HepG2 (cell line): ENCODE data around the gene TFB1M. TPM values are rescaled to one million over a fixed set of nuclear protein-coding genes. Genes with fewer than 3 reads are reported as not detected.

Source experiments
- DNMT3B ChIP-seq: conservative IDR thresholded peaks from 2 replicates; pipeline ENCODE4 v1.6.1; 2016; ENCODE audit warnings: missing biosample characterization, control low read depth
- DR1 ChIP-seq: sonication (generic); formaldehyde crosslinking; IDR thresholded peaks from 2 replicates; pipeline ENCODE4 v1.8.0; 2021; ENCODE audit warnings: mild to moderate bottlenecking, missing genetic modification reagents, inconsistent platforms
- EEA1 ChIP-seq: sonication (generic); formaldehyde crosslinking; IDR thresholded peaks from 2 replicates; pipeline ENCODE4 v1.5.1; 2020; ENCODE audit warnings: mild to moderate bottlenecking, missing genetic modification reagents, borderline replicate concordance
- FOSL2 ChIP-seq: sonication (generic); formaldehyde crosslinking; IDR thresholded peaks from 2 replicates; pipeline ENCODE4 v1.4.0; 2020; ENCODE audit warnings: missing genetic modification reagents
- GABPB1 ChIP-seq: IDR thresholded peaks from 2 replicates; pipeline ENCODE4 v1.6.1; 2016; ENCODE audit warnings: mild to moderate bottlenecking, missing genetic modification reagents, moderate library complexity, missing compliant biosample characterization
- GLI4 ChIP-seq: sonication (generic); formaldehyde crosslinking; IDR thresholded peaks from 2 replicates; pipeline ENCODE4 v1.5.1; 2020; ENCODE audit warnings: missing genetic modification reagents, mild to moderate bottlenecking, moderate library complexity, borderline replicate concordance
- HOXA7 ChIP-seq: sonication (generic); formaldehyde crosslinking; IDR thresholded peaks from 2 replicates; pipeline ENCODE4 v1.8.1; 2022; ENCODE audit warnings: mild to moderate bottlenecking, missing genetic modification reagents, moderate library complexity
- KDM3A ChIP-seq: IDR thresholded peaks from 2 replicates; pipeline ENCODE4 v1.6.1; 2018; ENCODE audit warnings: low read depth, missing compliant biosample characterization
- LCORL ChIP-seq, 2 experiments: fragments of 450-650 bp in 1 of 2; sonication (generic) in 1 of 2; formaldehyde crosslinking in 1 of 2; IDR thresholded peaks; 2 replicates each; pipeline versions ENCODE4 v1.5.0 to v1.6.1; 2017 to 2020; ENCODE audit warnings: antibody characterized with exemption in 1 of 2, missing genetic modification reagents in 1 of 2
- MAFK ChIP-seq, 2 experiments: IDR thresholded peaks in 1 of 2; conservative IDR thresholded peaks in 1 of 2; 2 replicates each; pipeline ENCODE4 v1.6.1; 2011; ENCODE audit warnings: improper control_type of control experiment in 2 of 2, low read length in 2 of 2
- NCOA1 ChIP-seq: sonication (generic); formaldehyde crosslinking; IDR thresholded peaks from 2 replicates; pipeline ENCODE4 v1.9.0; 2021; ENCODE audit warnings: missing genetic modification reagents
- NFATC3 ChIP-seq: sonication (generic); formaldehyde crosslinking; IDR thresholded peaks from 2 replicates; pipeline ENCODE4 v1.5.1; 2020; ENCODE audit warnings: mild to moderate bottlenecking, missing genetic modification reagents
- NFYB ChIP-seq: sonication (generic); formaldehyde crosslinking; IDR thresholded peaks from 2 replicates; pipeline ENCODE4 v1.4.0; 2020; ENCODE audit warnings: missing genetic modification reagents
- NR1H2 ChIP-seq: sonication (generic); formaldehyde crosslinking; IDR thresholded peaks from 2 replicates; pipeline ENCODE4 v1.8.1; 2022; ENCODE audit warnings: low read depth, missing genetic modification reagents, borderline replicate concordance
- POLR2A ChIP-seq, 2 experiments: IDR thresholded peaks; 2 replicates each; pipeline ENCODE4 v1.6.1; 2011; ENCODE audit warnings: low read depth in 2 of 2, low read length in 2 of 2, mild to moderate bottlenecking in 1 of 2, moderate library complexity in 1 of 2; ENCODE audit not compliant: insufficient read depth in 1 of 2
- POLR2G ChIP-seq: fragments of 200-400 bp; formaldehyde crosslinking; IDR thresholded peaks from 2 replicates; pipeline ENCODE4 v1.6.1; 2018; ENCODE audit warnings: mild to moderate bottlenecking, low read depth, low read length, moderate library complexity
- RNF2 ChIP-seq: fragments of 450-650 bp; conservative IDR thresholded peaks from 2 replicates; pipeline ENCODE4 v1.6.1; 2016; ENCODE audit warnings: low read depth
- SAFB2 ChIP-seq: sonication (generic); formaldehyde crosslinking; IDR thresholded peaks from 2 replicates; pipeline ENCODE4 v1.5.1; 2020; ENCODE audit warnings: missing genetic modification reagents, low read depth, mild to moderate bottlenecking, borderline replicate concordance
- SALL2 ChIP-seq: sonication (generic); formaldehyde crosslinking; IDR thresholded peaks from 2 replicates; pipeline ENCODE4 v1.8.1; 2023; ENCODE audit warnings: mild to moderate bottlenecking, missing genetic modification reagents, inconsistent platforms
- SOX5 ChIP-seq: IDR thresholded peaks from 2 replicates; pipeline ENCODE4 v1.6.1; 2016; ENCODE audit warnings: borderline replicate concordance
- TAF1 ChIP-seq: sonication (generic); formaldehyde crosslinking; IDR thresholded peaks from 2 replicates; pipeline ENCODE4 v1.4.0; 2020; ENCODE audit warnings: missing genetic modification reagents
- ZBTB26 ChIP-seq: IDR thresholded peaks from 2 replicates; pipeline ENCODE4 v1.6.1; 2016; ENCODE audit warnings: missing compliant biosample characterization, missing genetic modification reagents, borderline replicate concordance
- ZBTB38 ChIP-seq: sonication (generic); formaldehyde crosslinking; IDR thresholded peaks from 2 replicates; pipeline ENCODE4 v1.5.1; 2020; ENCODE audit warnings: mild to moderate bottlenecking, missing genetic modification reagents
- ZGPAT ChIP-seq: IDR thresholded peaks from 2 replicates; pipeline ENCODE4 v1.6.1; 2016; ENCODE audit warnings: mild to moderate bottlenecking
- ZNF101 ChIP-seq: sonication (generic); formaldehyde crosslinking; IDR thresholded peaks from 2 replicates; pipeline ENCODE4 v1.4.0; 2020; ENCODE audit warnings: mild to moderate bottlenecking, low read depth, missing genetic modification reagents, borderline replicate concordance
- ZNF234 ChIP-seq: sonication (generic); formaldehyde crosslinking; conservative IDR thresholded peaks from 2 replicates; pipeline ENCODE4 v1.5.1; 2020; ENCODE audit warnings: mild to moderate bottlenecking, missing genetic modification reagents
- ZNF432 ChIP-seq: sonication (generic); formaldehyde crosslinking; IDR thresholded peaks from 2 replicates; pipeline ENCODE4 v1.5.0; 2020; ENCODE audit warnings: missing genetic modification reagents, mild to moderate bottlenecking, borderline replicate concordance
- ZNF597 ChIP-seq: sonication (generic); formaldehyde crosslinking; IDR thresholded peaks from 2 replicates; pipeline ENCODE4 v1.5.0; 2020; ENCODE audit warnings: missing genetic modification reagents
- polyA plus RNA-seq, 8 experiments: library from polyadenylated mRNA; depleted of rRNA in 3 of 8; stranded (reverse) in 7 of 8; unstranded in 1 of 8; fragments of >200 nt; fragmentation: Illumina TruSeq in 4 of 8; extraction: Trizol in 4 of 8; gene quantifications; 2 replicates each; pipeline versions ENCODE4 v1.2.1 to v1.2.3, GENCODE V29; 2011 to 2016; ENCODE audit warnings: low read depth in 4 of 8, missing spikeins in 1 of 8, mixed read lengths in 1 of 8; ENCODE audit not compliant: insufficient read depth in 1 of 8
- total RNA-seq, 5 experiments: library from RNA; depleted of rRNA; stranded (reverse); fragments of >200 nt; fragmentation: Illumina TruSeq; extraction: Trizol; gene quantifications; 2 replicates each; pipeline ENCODE4 v1.2.3, GENCODE V29; 2016; ENCODE audit warnings: low read depth in 1 of 5

The TFB1M gene
- total and polyA plus RNA-seq, 2 of the 13 experiments (the other 11 are each of a cell fraction or from before 2014, with no cell fraction given), result 91.4 to 122 TPM

- peak; percentile 7; the same call in 1 of the 2 replicates for TF ChIP-seq DR1 (CRISPR knock-in tag)
- TF ChIP-seq HOXA7 (CRISPR knock-in tag), result no peak
- TF ChIP-seq POLR2G, result peak; percentile 92
- 0 out of 4 replicates have a peak, but pooled peaks of 1 of the 2 experiments have one; percentile 18 for TF ChIP-seq MAFK (conservative IDR thresholded peaks at IDR 0.05 in 1 of 2, IDR thresholded peaks at IDR 0.05 in 1 of 2; ENCODE audit: low read length in 2 of 2)
- no peak for TF ChIP-seq LCORL (IDR thresholded peaks at IDR 0.05)
- TF ChIP-seq LCORL (CRISPR knock-in tag; IDR thresholded peaks at IDR 0.05), result peak; percentile 42; the same call in 1 of the 2 replicates
- no peak for TF ChIP-seq ZBTB38
- TF ChIP-seq SAFB2, result 0 out of 2 replicates have a peak, but pooled peaks have one; percentile 32
- no peak for TF ChIP-seq ZNF234
- no peak for TF ChIP-seq RNF2
- no peak for TF ChIP-seq GLI4 (CRISPR knock-in tag)
- TF ChIP-seq GABPB1, result no peak; the same call in 1 of the 2 replicates
- TF ChIP-seq TAF1, result peak; percentile 20; the same call in 1 of the 2 replicates
- no peak for TF ChIP-seq DNMT3B (CRISPR knock-in tag)
- no peak for TF ChIP-seq NR1H2
- TF ChIP-seq NFYB (CRISPR knock-in tag), result no peak
- no peak for TF ChIP-seq NCOA1
- no peak; the same call in 1 of the 2 replicates for TF ChIP-seq SOX5 (CRISPR knock-in tag)
- TF ChIP-seq ZNF597 (CRISPR knock-in tag), result no peak
- TF ChIP-seq SALL2 (CRISPR knock-in tag), result 0 out of 2 replicates have a peak, but pooled peaks have one; percentile 44
- TF ChIP-seq FOSL2, result peak; percentile 42
- no peak for TF ChIP-seq ZNF101 (CRISPR knock-in tag)
- TF ChIP-seq ZNF432, result no peak
- no peak for TF ChIP-seq EEA1 (CRISPR knock-in tag)
- peak; percentile 28 for TF ChIP-seq ZGPAT (CRISPR knock-in tag)
- peak; percentile 58 to 71; a peak in 2 of 4 replicates for TF ChIP-seq POLR2A (IDR thresholded peaks at IDR 0.05; ENCODE audit: insufficient read depth in 1 of 2, low read depth in 2 of 2, low read length in 2 of 2)
- peak; percentile 61; the same call in 1 of the 2 replicates for TF ChIP-seq ZBTB26
- peak; percentile 28; the same call in 1 of the 2 replicates for TF ChIP-seq KDM3A
- no peak for TF ChIP-seq NFATC3 (CRISPR knock-in tag)
Measured at GRCh38 chr6:155327326-155328073, 13.2 kb upstream of the TFB1M start (continued).
